Dedifferentiated amniotic fluid mesenchymal stem cell (primary cell): ENCODE results near the gene LYPD6B.

ENCODE experiments used
- DNase-seq: peaks from one replicate; pipeline ENCODE4 v3.0.0-alpha.2; 2016; ENCODE audit errors: extremely low spot score

Gene LYPD6B

DNA sequence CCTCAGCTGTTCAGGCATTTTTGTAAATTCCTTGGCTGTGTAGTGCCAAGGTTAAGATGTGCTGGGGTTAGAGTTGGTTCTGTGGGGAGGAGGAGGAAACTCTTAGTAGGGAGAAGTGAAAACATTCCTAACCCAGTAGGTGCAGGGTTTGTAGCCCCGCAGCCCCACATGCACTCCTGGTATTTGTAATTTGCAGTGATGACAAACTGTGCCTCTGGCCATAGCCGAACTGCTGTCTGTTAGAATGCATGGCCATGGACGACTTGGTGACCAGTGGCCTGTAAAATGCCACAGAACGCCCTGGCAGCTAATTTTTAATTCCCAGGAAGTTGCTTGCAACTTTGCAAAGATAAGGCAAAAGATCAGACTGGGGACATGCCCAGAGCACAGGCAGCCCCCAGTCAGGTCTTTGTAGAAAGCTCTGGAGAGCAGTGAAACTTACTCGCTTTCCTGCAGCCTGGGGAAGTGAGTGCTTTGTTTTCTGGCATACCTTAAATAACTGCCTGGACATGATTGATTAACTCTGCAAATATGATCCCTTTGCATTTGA lies 38.4 kb downstream of the LYPD6B start:
- peak; percentile 26 for DNase-seq

- no peak for DNase-seq
These were observed 39.4 kb downstream of the LYPD6B start for GRCh38 chr2:149077861-149078260.

- DNase-seq, result no peak
These were observed 41.6 kb downstream of the LYPD6B start for GRCh38 chr2:149080099-149080498.

- DNase-seq, result no peak
These were observed 42.5 kb downstream of the LYPD6B start for GRCh38 chr2:149080971-149081370.

- DNase-seq, result no peak
These were observed 43.6 kb downstream of the LYPD6B start for GRCh38 chr2:149082079-149082478.

DNA sequence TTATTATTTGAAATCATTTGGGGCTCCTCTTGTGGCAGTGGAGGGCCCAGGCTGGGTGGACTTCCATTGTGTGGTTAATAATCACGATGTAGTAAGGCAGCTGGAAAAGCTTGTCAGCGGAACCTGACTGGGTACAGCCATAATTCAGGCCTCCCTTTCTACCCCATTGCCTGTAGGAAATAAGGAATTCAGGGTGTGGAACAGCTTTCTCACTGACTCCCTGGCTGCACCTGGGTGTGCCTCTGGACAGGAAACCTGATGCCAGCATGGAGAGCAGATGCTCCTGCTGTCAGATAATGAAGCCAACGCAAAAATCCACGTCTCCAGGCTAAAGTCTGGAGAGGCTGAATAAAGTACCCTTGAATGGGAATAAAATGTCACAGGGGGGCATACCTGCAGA lies 44.2 kb downstream of the LYPD6B start:
- DNase-seq, result no peak

- peak; percentile 47 for DNase-seq
These were observed 46.7 kb downstream of the LYPD6B start for GRCh38 chr2:149084924-149085795.

- no peak for DNase-seq
These were observed 49.3 kb downstream of the LYPD6B start for GRCh38 chr2:149087751-149088150.

- no peak for DNase-seq
These were observed 50.6 kb downstream of the LYPD6B start for GRCh38 chr2:149089068-149089467.

GRCh38 chr2:149090706-149091105 lies 52.2 kb downstream of the LYPD6B start:
- no peak for DNase-seq

DNA sequence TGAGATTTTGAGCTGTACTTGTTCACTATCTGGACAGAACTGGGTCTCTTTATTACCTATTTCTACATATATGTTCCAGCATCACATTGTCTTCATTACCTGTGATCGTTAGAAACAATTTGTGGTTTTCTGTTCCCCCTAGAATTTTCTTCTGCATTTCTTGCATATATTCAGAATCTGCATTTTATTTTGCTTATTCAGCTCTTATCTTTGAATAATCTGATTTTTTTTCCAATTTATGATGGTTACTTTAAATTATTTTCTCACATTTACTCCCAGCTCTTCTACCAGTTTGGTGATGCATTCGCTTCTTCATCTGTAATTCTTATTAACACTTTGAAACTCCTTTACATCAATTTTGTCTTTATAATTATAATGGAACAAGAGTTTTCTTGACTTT lies 55.1 kb downstream of the LYPD6B start:
- DNase-seq, result no peak

GRCh38 chr2:149094217-149095015 lies 55.9 kb downstream of the LYPD6B start:
- DNase-seq, result peak; percentile 73

GRCh38 chr2:149098701-149099100 lies 60.2 kb downstream of the LYPD6B start:
- no peak for DNase-seq

DNA sequence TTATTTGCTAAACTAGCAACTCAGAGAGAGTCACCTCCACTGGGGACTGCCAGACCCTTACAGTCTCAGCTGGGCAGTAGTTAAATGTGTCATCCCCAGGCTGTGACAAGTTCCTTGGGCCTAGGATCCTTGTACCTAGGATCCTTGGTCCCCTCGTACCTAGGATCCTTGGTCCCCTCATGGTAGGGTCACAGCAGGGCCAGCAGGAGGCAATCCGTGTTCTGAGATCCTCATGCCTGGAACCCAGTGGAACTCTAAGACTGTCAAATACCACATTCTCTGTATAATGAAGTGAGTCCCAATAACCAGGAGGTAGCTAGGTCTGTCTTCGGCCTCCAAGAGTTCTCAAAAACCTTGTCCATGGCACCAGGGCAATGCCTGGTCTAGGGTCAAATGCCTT lies 60.8 kb downstream of the LYPD6B start:
- DNase-seq, result no peak

- no peak for DNase-seq
These were observed 62.5 kb downstream of the LYPD6B start for GRCh38 chr2:149100739-149101699.

- DNase-seq, result no peak
These were observed 63.3 kb downstream of the LYPD6B start for GRCh38 chr2:149101818-149102217.

DNA sequence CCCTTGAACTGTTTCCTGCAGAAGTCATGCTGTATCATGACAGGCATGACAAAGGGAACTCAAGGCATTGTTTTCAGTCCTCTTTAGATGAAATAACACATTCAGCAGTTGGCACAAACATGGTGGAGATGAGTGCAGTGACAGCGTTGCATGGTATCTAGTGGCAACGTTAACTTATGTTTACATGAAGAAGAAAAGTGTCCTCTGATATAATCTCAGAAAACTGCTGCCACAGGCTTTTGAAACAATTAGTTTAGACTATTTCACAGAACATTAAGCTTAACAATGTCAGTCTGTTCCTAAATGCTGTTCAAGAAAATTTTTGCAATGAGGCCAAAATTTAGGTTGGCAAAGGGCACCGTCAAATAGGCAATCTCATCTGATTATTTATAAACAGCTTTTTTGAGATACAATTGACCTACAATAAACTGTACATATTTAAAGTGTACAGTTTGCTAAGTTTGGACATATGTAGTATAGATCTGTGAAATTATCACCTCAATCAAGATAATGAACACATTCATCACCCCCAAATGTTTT lies 64.7 kb downstream of the LYPD6B start:
- no peak for DNase-seq

DNA sequence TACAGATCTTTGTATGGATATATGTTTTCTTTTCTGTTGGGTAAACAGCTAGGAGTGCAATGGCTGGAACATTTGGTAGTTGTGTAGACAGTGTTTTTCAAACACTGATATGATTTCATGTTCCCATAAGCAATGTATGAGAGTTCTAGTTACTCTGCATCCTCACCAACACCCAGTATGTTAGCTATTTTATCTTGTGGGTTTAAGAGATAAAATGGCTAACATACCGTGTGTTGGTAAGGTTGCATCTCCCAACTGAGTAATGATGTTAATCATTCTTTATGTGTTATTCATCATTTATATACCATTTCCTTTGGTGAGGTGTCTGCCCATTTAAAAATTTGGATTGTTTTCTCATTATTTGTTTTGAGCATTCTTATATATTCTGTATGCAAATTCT lies 65.7 kb downstream of the LYPD6B start:
- no peak for DNase-seq

DNA sequence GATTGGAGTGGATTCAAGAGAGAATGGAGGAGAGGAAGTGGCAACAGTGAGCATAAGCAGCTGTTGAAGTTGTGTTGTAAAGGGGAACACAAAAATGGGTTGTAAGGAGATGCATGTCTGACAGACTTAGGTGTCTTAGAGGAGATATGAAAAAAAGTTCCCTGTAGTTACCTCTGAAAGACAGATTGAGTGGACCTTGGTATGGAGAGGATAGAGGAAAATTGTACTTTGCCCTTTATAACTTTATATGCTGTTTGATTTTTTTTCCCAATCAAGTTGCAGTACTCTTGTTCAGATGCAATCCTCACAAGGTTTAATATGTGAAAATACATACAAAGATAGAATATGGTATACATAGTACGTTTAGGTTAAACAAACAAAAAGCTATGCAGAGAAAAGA lies 73.6 kb downstream of the LYPD6B start:
- no peak for DNase-seq

DNA sequence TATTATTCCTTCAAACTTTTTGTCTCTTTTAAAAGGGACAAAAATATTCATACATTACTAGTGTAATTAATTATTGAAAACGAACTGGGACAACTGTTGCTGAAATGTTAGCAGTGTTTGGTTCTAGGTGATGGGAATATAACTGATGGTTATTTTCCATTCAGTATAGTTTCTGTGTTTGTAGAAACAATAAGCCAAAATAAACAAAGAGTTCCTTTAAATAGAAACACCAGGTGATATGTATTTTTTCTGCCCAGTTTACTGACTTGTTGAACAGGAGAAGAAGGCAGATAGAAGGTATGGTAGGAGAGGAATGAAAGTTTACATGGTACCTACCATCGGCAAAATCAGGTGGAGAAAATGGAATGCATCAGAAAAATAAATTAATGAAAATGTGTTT lies 74.2 kb downstream of the LYPD6B start:
- no peak for DNase-seq

GRCh38 chr2:149115781-149116180 lies 77.3 kb downstream of the LYPD6B start:
- DNase-seq, result no peak
